KOPT-K1 (cell line): ENCODE results near the gene CNDP2.

Experiments used
- H3K27ac ChIP-seq: fragments of 200-600 bp; sonication (generic); 2 replicates; pipeline ENCODE4 v1.5.1; 2016; ENCODE audit warnings: antibody characterized with exemption, mild to moderate bottlenecking, low read depth, low read length; ENCODE audit not compliant: poor library complexity, severe bottlenecking
- H3K36me3 ChIP-seq: fragments of 200-600 bp; sonication (generic); 2 replicates; pipeline ENCODE4 v1.5.1; 2017; ENCODE audit warnings: antibody characterized with exemption, mild to moderate bottlenecking, low read length, moderate library complexity; ENCODE audit not compliant: insufficient read depth
- H3K9me3 ChIP-seq: fragments of 200-600 bp; sonication (generic); 2 replicates; pipeline ENCODE4 v1.5.1; 2017; ENCODE audit warnings: antibody characterized with exemption, low read length, mild to moderate bottlenecking; ENCODE audit not compliant: insufficient read depth, poor library complexity, severe bottlenecking

CNDP2 gene

GRCh38 chr18:74495581-74496507 is at the start of gene CNDP2:
TSS of gene CNDP2 (plus strand) at chr18:74496363. CDS start at chr18:74499974, 3,611 bp downstream.
- peaks cover 11% of the 10 kb centered on the region for H3K9me3 ChIP-seq
- peaks cover 4% of the 10 kb centered on the region for H3K36me3 ChIP-seq
- peak within 1 kb of the TSS; percentile 62 for H3K27ac ChIP-seq

- H3K27ac ChIP-seq = no peak overlapping the region
- H3K9me3 ChIP-seq = no peaks in the 10 kb centered on the region
- no peaks in the 10 kb centered on the region for H3K36me3 ChIP-seq
Measured at GRCh38 chr18:74446631-74447403, 49.3 kb upstream of the CNDP2 start.

- Histone ChIP-seq H3K9me3 (no peaks in the 10 kb centered on the region), H3K27ac (no peak overlapping the region), H3K36me3 (no peaks in the 10 kb centered on the region)
Measured at GRCh38 chr18:74447404-74448152, 48.6 kb upstream of the CNDP2 start.

- no peaks in the 10 kb centered on the region for H3K9me3 ChIP-seq
- no peaks in the 10 kb centered on the region for H3K36me3 ChIP-seq
- no peak overlapping the region for H3K27ac ChIP-seq
Measured at GRCh38 chr18:74450626-74451025, 45.5 kb upstream of the CNDP2 start.

DNA sequence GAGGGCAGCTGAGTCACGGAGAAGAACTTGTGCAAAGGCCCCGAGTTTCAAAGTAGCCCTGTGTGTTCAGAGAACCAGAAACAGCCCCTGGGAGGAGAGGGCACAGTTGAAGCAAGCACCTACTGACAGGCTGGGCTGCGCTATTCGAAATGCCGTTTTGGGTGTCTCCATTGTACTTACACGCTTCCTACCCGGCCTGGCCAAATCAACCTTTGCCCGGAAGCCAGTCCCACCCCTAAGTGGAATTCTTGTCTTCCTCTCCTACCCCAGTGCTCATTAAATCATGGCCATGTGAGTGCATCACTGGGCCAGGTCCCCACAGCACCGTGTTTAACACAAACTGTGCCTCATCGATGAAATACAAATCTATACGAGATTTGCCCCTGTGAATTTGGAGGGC is 45.0 kb upstream of the CNDP2 start:
- Histone ChIP-seq H3K9me3 (no peaks in the 10 kb centered on the region), H3K27ac (no peak overlapping the region), H3K36me3 (no peaks in the 10 kb centered on the region)

DNA sequence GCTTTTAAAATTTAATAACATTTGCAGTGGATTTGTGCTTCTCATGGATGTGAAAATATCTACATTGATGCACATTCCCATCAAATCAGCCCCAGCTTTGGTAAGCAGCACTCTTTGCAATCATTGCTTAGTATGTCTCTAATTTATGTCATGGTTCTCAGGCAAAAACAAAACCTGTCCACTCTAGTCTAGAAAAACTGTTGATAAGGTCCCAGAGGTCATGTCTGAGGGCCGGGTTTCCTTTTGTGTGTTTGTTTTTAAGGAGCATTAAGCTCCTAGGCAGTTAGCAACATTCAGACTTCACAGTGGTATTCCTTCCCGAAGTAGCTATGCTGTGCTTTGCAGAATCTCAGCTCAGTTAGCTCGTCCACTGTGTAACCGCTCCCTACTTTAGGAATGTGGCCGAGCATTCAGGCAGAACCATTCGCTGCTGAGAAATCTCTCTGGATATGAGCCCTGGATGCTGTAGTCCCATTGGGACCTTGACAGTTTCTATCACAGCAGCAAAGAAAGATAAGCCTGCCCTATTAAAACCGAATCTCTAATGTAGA is 43.1 kb upstream of the CNDP2 start:
- no peak overlapping the region for H3K27ac ChIP-seq
- no peaks in the 10 kb centered on the region for H3K9me3 ChIP-seq
- H3K36me3 ChIP-seq = no peaks in the 10 kb centered on the region

DNA sequence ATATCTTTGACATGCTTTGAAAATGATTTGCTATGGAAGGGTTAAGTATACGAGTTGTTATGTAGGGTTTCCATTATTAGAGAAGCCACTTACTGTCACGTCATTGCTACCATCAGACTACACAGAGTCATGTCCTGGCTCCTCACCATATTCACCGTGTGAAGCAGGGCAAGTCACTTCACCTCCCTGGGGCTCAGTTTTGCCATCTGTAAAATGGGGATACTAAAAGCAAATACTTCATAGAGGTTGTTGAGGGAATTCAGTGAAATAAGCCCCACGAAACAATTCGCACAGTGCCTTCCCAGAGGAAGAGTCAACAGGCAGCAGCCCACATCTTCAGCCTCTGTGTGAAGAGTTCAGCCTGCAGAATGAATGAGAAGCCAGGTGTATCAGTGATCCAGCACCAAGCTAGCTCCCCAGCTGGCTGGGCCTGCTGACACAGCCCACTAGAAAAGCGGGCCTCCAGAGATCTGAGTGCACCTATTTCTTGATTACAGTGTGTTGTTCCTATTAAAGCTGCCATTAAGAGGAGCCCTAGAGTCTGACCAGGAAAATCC is 42.4 kb upstream of the CNDP2 start:
- H3K9me3 ChIP-seq = no peaks in the 10 kb centered on the region
- H3K27ac ChIP-seq = no peak overlapping the region
- H3K36me3 ChIP-seq = no peaks in the 10 kb centered on the region

DNA sequence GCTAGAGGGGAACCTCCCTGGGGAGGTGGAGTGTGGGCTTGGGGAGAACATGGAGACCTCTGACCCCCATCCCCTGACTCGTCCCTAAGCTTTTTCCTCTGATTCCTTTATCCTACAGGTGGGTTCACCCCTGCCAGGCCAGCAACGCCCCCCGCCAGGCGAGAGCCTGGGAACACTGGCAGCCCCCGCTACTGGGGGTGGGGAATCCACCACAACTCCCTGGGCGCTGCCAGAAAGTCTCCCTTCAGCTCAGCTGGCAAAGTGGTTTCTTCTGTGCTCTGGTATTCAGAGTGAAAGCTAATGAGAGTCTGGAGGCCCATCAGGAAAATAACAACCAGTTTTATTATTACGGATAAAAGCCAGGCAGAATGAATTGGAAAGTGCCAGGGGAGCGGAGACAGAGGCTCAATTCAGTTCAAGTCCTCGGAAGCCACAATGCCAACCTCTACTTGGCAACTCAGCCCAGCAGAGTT is 41.8 kb upstream of the CNDP2 start:
- Histone ChIP-seq H3K27ac (no peak overlapping the region), H3K9me3 (no peaks in the 10 kb centered on the region), H3K36me3 (no peaks in the 10 kb centered on the region)

- no peak overlapping the region for H3K27ac ChIP-seq
- H3K36me3 ChIP-seq = no peaks in the 10 kb centered on the region
Measured at GRCh38 chr18:74455386-74455785, 40.8 kb upstream of the CNDP2 start.

DNA sequence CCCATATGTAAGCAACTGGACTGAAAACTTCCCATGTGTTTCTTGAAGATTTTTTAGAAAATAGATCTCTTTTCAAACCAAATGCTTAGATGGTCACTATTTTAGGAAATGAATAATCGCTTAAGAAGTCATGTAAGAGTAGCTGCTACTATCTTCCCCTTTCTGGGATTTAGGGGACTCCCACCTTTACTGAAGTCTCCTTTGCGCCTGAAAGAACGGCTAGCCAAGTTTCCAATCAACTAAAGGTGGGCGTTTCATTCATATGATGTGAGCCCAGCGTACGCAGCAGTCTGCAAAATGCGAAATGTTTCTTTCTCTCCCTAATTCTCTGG is 40.2 kb upstream of the CNDP2 start:
- Histone ChIP-seq H3K9me3 (no peaks in the 10 kb centered on the region), H3K36me3 (no peaks in the 10 kb centered on the region), H3K27ac (no peak overlapping the region)

More at GRCh38 chr18:74455386-74455785, 40.8 kb upstream of the CNDP2 start:
- no peaks in the 10 kb centered on the region for H3K9me3 ChIP-seq

GRCh38 chr18:74456349-74457042 is 39.7 kb upstream of the CNDP2 start:
- Histone ChIP-seq H3K36me3 (no peaks in the 10 kb centered on the region), H3K27ac (no peak overlapping the region), H3K9me3 (no peaks in the 10 kb centered on the region)

- Histone ChIP-seq H3K9me3 (no peaks in the 10 kb centered on the region), H3K27ac (no peak within 1 kb of the TSS), H3K36me3 (no peaks in the 10 kb centered on the region)
Measured at GRCh38 chr18:74457043-74457724, 39.0 kb upstream of the CNDP2 start, which contains the start of gene DIPK1C. TSS of gene DIPK1C (minus strand) at chr18:74457308. CDS start at chr18:74457259, 49 bp downstream.

DNA sequence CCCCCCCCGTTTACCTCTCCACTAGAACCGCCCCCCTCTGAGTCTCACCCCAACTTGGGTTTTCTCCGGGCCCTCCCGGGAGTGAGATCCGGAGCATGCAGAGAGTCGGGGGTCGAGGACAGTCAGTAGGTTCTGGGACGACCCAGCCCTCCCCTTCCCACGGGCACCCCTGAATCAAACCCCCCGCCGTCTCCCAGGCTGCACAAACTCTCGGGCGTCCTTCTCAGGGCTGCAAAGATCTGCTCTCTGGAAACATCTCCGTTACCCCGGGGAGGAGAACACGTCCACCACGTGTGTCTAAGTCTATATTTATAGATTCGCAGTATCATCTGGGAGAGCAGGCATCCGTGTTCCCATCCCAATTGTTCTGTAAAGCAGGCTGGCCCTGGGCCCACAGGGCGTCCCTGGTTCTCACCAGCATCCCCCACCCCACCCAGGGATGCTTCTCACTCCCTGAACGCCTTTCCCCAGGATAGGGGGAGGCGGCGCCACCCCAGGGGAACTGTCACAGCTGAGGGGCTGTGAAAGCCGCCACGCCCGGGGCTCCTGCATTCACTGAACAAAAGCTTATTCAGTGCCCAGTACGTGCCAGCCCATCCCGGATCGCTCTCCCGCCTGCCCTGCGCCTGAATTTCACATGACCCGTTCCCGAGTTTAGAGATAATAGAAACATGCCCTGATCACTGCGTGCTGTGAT is 38.3 kb upstream of the CNDP2 start:
- H3K9me3 ChIP-seq = no peaks in the 10 kb centered on the region
- no peaks in the 10 kb centered on the region for H3K36me3 ChIP-seq
- H3K27ac ChIP-seq = no peak overlapping the region
